ENCODE measurements around the gene CEACAM5.

DNA sequence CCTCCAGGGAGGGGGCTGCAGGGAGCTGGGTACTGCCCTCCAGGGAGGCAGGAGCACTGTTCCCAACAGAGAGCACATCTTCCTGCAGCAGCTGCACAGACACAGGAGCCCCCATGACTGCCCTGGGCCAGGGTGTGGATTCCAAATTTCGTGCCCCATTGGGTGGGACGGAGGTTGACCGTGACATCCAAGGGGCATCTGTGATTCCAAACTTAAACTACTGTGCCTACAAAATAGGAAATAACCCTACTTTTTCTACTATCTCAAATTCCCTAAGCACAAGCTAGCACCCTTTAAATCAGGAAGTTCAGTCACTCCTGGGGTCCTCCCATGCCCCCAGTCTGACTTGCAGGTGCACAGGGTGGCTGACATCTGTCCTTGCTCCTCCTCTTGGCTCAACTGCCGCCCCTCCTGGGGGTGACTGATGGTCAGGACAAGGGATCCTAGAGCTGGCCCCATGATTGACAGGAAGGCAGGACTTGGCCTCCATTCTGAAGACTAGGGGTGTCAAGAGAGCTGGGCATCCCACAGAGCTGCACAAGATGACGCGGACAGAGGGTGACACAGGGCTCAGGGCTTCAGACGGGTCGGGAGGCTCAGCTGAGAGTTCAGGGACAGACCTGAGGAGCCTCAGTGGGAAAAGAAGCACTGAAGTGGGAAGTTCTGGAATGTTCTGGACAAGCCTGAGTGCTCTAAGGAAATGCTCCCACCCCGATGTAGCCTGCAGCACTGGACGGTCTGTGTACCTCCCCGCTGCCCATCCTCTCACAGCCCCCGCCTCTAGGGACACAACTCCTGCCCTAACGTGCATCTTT, 7.8 kb upstream of the CEACAM5 start:
- TF ChIP-seq, protein P1, sequence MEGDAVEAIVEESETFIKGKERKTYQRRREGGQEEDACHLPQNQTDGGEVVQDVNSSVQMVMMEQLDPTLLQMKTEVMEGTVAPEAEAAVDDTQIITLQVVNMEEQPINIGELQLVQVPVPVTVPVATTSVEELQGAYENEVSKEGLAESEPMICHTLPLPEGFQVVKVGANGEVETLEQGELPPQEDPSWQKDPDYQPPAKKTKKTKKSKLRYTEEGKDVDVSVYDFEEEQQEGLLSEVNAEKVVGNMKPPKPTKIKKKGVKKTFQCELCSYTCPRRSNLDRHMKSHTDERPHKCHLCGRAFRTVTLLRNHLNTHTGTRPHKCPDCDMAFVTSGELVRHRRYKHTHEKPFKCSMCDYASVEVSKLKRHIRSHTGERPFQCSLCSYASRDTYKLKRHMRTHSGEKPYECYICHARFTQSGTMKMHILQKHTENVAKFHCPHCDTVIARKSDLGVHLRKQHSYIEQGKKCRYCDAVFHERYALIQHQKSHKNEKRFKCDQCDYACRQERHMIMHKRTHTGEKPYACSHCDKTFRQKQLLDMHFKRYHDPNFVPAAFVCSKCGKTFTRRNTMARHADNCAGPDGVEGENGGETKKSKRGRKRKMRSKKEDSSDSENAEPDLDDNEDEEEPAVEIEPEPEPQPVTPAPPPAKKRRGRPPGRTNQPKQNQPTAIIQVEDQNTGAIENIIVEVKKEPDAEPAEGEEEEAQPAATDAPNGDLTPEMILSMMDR (conservative IDR thresholded peaks at IDR 0.05; ENCODE audit: low read depth, low read length): no peak
- TF ChIP-seq POLR2A (IDR thresholded peaks at IDR 0.05; ENCODE audit: low read depth, low read length) (no peak), MAZ (IDR thresholded peaks at IDR 0.05; ENCODE audit: borderline replicate concordance, low read depth, low read length) (no peak), CEBPB (IDR thresholded peaks at IDR 0.05; ENCODE audit: low read depth, low read length) (no peak), RAD21 (IDR thresholded peaks at IDR 0.05; ENCODE audit: low read length) (no peak), RCOR1 (IDR thresholded peaks at IDR 0.05; ENCODE audit: insufficient replicate concordance, low read length) (no peak)
- TF ChIP-seq, protein P2, sequence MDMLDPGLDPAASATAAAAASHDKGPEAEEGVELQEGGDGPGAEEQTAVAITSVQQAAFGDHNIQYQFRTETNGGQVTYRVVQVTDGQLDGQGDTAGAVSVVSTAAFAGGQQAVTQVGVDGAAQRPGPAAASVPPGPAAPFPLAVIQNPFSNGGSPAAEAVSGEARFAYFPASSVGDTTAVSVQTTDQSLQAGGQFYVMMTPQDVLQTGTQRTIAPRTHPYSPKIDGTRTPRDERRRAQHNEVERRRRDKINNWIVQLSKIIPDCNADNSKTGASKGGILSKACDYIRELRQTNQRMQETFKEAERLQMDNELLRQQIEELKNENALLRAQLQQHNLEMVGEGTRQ (IDR thresholded peaks at IDR 0.05; ENCODE audit: low read depth, low read length): no peak

All from IMR-90 (cell line).